SKM-1 (cell line): ENCODE data around the gene MTERF4.

ENCODE experiments used
- DNase-seq: peaks from one replicate; lab custom pipeline; 2025; ENCODE audit not compliant: unreplicated experiment; lab: John Stamatoyannopoulos, UW

MTERF4 gene

GRCh38 chr2:241102239-241102803 lies at the start of gene MTERF4:
MTERF4 (minus strand) TSS chr2:241102287; CDS start chr2:241102273, 14 bp downstream.
- DNase-seq = peak; percentile 38

- no peak for DNase-seq
These were observed 48.8 kb upstream of the MTERF4 start for GRCh38 chr2:241150660-241151530.

- peak; percentile 83 for DNase-seq
These were observed 48.0 kb upstream of the MTERF4 start, which contains the start of gene PPP1R7 for GRCh38 chr2:241149925-241150659. PPP1R7 (plus strand) TSS chr2:241150467; CDS start chr2:241150496, 29 bp downstream.

- no peak for DNase-seq
These were observed 47.5 kb upstream of the MTERF4 start for GRCh38 chr2:241149675-241149924.

- DNase-seq = peak; percentile 92
These were observed 47.0 kb upstream of the MTERF4 start, which contains the start of gene PASK for GRCh38 chr2:241148891-241149674. PASK (minus strand) TSS chr2:241149472; CDS start chr2:241143032, 6,440 bp downstream.

- DNase-seq = no peak
These were observed 46.2 kb upstream of the MTERF4 start for GRCh38 chr2:241148239-241148638.

- no peak for DNase-seq
These were observed 45.2 kb upstream of the MTERF4 start for GRCh38 chr2:241147336-241147735.

- no peak for DNase-seq
These were observed 44.2 kb upstream of the MTERF4 start for GRCh38 chr2:241146286-241146685.

GRCh38 chr2:241142593-241142992 lies 40.5 kb upstream of the MTERF4 start:
- DNase-seq = no peak

- no peak for DNase-seq
These were observed 40.0 kb upstream of the MTERF4 start for GRCh38 chr2:241142063-241142462.

- no peak for DNase-seq
These were observed 39.2 kb upstream of the MTERF4 start for GRCh38 chr2:241141214-241141770.

- DNase-seq = no peak
These were observed 38.4 kb upstream of the MTERF4 start for GRCh38 chr2:241140445-241140840.

- no peak for DNase-seq
These were observed 37.7 kb upstream of the MTERF4 start for GRCh38 chr2:241139531-241140444.

GRCh38 chr2:241138471-241138870 lies 36.4 kb upstream of the MTERF4 start:
- DNase-seq = no peak

GRCh38 chr2:241137276-241138190 lies 35.4 kb upstream of the MTERF4 start:
- no peak for DNase-seq

GRCh38 chr2:241136661-241137260 lies 34.7 kb upstream of the MTERF4 start:
- DNase-seq = no peak

GRCh38 chr2:241136191-241136590 lies 34.1 kb upstream of the MTERF4 start:
- no peak for DNase-seq

GRCh38 chr2:241135737-241136136 lies 33.6 kb upstream of the MTERF4 start:
- no peak for DNase-seq
